Measurements from ENCODE around the gene PCBP1. TPM values are rescaled to one million over a fixed set of nuclear protein-coding genes. Genes with fewer than 3 reads are reported as not detected.

The PCBP1 gene
- total RNA-seq, 3 donors from 2014 or later = 121 to 210 (median 145) TPM

DNA sequence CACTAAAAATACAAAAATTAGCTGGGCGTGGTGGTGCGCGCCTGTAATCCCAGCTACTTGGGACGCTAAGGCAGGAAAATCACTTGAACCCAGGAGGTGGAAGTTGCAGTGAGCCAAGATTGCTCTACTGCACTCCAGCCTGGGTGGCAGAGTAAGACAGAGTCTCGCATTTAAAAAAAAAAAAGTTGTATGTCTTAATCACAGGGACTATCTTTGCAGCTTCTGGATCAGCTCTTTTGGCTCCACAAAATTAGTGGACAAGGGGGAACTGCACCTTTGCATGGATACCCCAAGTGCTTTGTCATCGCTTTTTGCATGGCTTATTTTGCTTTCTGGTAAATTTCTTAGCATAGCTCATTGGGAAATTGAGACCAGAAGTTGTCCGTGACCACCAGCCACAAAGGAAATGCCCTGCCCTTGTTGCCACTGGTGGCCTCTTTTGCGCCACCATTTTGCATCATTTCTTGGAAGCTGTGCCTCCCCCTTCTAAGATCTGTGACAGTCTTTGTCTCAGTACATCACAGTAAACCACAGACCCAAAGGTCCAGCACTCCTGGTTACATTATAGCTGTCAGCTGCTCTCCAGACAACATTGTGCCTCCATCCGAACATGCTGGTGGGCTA lies 43.9 kb upstream of the PCBP1 start:
- intact Hi-C loops (cut with DNase I; ENCODE audit: low total_unique reads) = no loop called here
- Histone ChIP-seq H3K36me3 (no peaks in the 10 kb centered on the region), H3K4me1 (no peaks in the 10 kb centered on the region), H3K9me3 (no peaks in the 10 kb centered on the region), H3K27ac (no peak overlapping the region), H3K27me3 (no peaks in the 10 kb centered on the region), H3K4me3 (no peak overlapping the region)
- no peak for DNase-seq (ENCODE audit: low spot score in 2 of 2)
- TF ChIP-seq POLR2A (IDR thresholded peaks at IDR 0.05) (no peak), POLR2AphosphoS5 (IDR thresholded peaks at IDR 0.05) (no peak), CTCF (IDR thresholded peaks at IDR 0.05) (no peak)

- Histone ChIP-seq H3K27me3 (no peaks in the 10 kb centered on the region), H3K9me3 (no peaks in the 10 kb centered on the region), H3K4me3 (no peak overlapping the region), H3K36me3 (no peaks in the 10 kb centered on the region), H3K4me1 (no peaks in the 10 kb centered on the region), H3K27ac (no peak overlapping the region)
- TF ChIP-seq CTCF (IDR thresholded peaks at IDR 0.05) (no peak), POLR2AphosphoS5 (IDR thresholded peaks at IDR 0.05) (no peak), POLR2A (IDR thresholded peaks at IDR 0.05) (no peak)
- no peak for DNase-seq (ENCODE audit: low spot score in 2 of 2)
- intact Hi-C loops (cut with DNase I; ENCODE audit: low total_unique reads) = no loop called here
These were observed 42.8 kb upstream of the PCBP1 start for GRCh38 chr2:70044290-70045040.

DNA sequence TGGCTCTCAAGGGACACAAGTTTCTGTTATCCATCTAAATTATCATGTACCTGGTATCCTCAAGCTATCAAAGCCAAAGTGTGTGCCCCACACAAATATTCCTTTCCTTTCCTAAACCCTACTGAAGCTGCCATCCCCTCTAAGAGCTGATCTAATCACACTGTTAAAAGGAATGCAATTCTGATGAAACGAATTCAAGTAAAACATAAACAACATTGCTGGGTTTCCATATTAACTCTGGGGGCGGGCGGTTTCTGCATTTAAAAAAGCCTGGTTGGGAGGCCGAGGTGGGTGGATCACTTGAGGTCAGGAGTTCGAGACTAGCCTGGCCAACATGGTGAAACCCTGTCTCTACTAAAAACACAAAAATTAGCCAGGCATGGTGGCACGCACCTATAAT lies 41.9 kb upstream of the PCBP1 start:
- intact Hi-C loops (cut with DNase I; ENCODE audit: low total_unique reads) = no loop called here
- DNase-seq (ENCODE audit: low spot score in 2 of 2) = no peak
- H3K4me1 ChIP-seq = no peaks in the 10 kb centered on the region
- H3K27me3 ChIP-seq = no peaks in the 10 kb centered on the region
- H3K27ac ChIP-seq = no peak overlapping the region
- no peak overlapping the region for H3K4me3 ChIP-seq
- no peaks in the 10 kb centered on the region for H3K36me3 ChIP-seq
- TF ChIP-seq POLR2A (IDR thresholded peaks at IDR 0.05) (no peak), POLR2AphosphoS5 (IDR thresholded peaks at IDR 0.05) (no peak), CTCF (IDR thresholded peaks at IDR 0.05) (no peak)
- no peaks in the 10 kb centered on the region for H3K9me3 ChIP-seq

GRCh38 chr2:70045932-70046331 lies 41.3 kb upstream of the PCBP1 start:
- Histone ChIP-seq H3K27me3 (no peaks in the 10 kb centered on the region), H3K27ac (peak overlapping the region; percentile 7 to 14), H3K4me1 (no peaks in the 10 kb centered on the region), H3K9me3 (no peaks in the 10 kb centered on the region), H3K4me3 (no peak overlapping the region), H3K36me3 (no peaks in the 10 kb centered on the region)
- no peak for DNase-seq (ENCODE audit: low spot score in 2 of 2)
- TF ChIP-seq CTCF (IDR thresholded peaks at IDR 0.05) (no peak), POLR2A (IDR thresholded peaks at IDR 0.05) (no peak), POLR2AphosphoS5 (IDR thresholded peaks at IDR 0.05) (no peak)
- intact Hi-C loops (cut with DNase I; ENCODE audit: low total_unique reads) = no loop called here

DNA sequence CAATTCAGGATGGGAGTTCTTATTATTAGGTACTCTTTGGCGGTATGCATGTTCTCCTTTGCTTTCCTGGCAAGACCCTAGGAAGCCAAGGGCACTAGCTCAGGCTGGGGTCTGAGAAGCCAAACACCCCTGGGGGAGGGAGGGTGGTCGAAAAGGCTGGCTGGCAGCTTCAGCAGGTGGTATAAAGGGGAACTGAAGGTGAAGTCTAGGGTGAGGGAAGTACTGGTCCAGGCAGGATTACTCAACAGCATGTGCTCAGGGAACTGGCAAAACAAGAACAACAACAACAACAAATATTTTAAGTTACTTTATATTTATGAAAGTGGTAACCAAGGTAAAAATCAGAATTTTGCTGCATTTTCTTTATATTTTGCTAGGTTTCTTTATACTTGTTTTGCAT lies 40.7 kb upstream of the PCBP1 start:
- H3K27ac ChIP-seq = peak overlapping the region; percentile 7 to 14
- no peaks in the 10 kb centered on the region for H3K27me3 ChIP-seq
- TF ChIP-seq POLR2A (IDR thresholded peaks at IDR 0.05) (no peak), CTCF (IDR thresholded peaks at IDR 0.05) (no peak), POLR2AphosphoS5 (IDR thresholded peaks at IDR 0.05) (no peak)
- no peaks in the 10 kb centered on the region for H3K4me1 ChIP-seq
- intact Hi-C loops (cut with DNase I; ENCODE audit: low total_unique reads) = no loop called here
- no peak overlapping the region for H3K4me3 ChIP-seq
- H3K36me3 ChIP-seq = no peaks in the 10 kb centered on the region
- DNase-seq (ENCODE audit: low spot score in 2 of 2) = no peak
- H3K9me3 ChIP-seq = no peaks in the 10 kb centered on the region

All from breast epithelium (tissue), 4 donors.